Heart left ventricle (tissue), 16 donors: Measurements from ENCODE around the gene TRMT2A. TPM values are rescaled to one million over a fixed set of nuclear protein-coding genes. Genes with fewer than 3 reads are reported as not detected.

Source experiments
- ATAC-seq, 4 donors: fragments of 200-7000 bp; cut with Tn5 transposase; one replicate each; pipeline ENCODE4 v1.9.1; 2020 to 2022; ENCODE audit warnings: moderate library complexity in 4 of 4, mild to moderate bottlenecking in 3 of 4, moderate number of reproducible peaks in 1 of 4
- DNase-seq, 5 donors: peaks; one replicate each; pipeline ENCODE4 v3.0.0-alpha.2; 2020
- H3K27ac ChIP-seq, 12 donors: fragments of 200-600 bp; sonication (generic) in 4 of 12; one replicate each; pipeline versions ENCODE4 v1.5.0 to v1.8.0; 2016 to 2022; ENCODE audit warnings: mild to moderate bottlenecking in 2 of 12
- H3K27me3 ChIP-seq, 9 donors: fragments of 200-600 bp; sonication (generic) in 2 of 9; one replicate each; pipeline versions ENCODE4 v1.5.1 to v1.8.0; 2016 to 2022; ENCODE audit warnings: mild to moderate bottlenecking in 3 of 9
- H3K36me3 ChIP-seq, 9 donors: fragments of 200-600 bp; sonication (generic) in 2 of 9; one replicate each; pipeline versions ENCODE4 v1.5.0 to v1.8.0; 2018 to 2022; ENCODE audit warnings: mild to moderate bottlenecking in 2 of 9
- H3K4me1 ChIP-seq, 12 donors: fragments of 200-600 bp; sonication (generic) in 4 of 12; one replicate each; pipeline versions ENCODE4 v1.5.0 to v1.8.0; 2016 to 2022; ENCODE audit warnings: mild to moderate bottlenecking in 3 of 12
- H3K4me3 ChIP-seq, 12 donors: fragments of 200-600 bp; sonication (generic) in 4 of 12; one replicate each; pipeline versions ENCODE4 v1.5.0 to v1.8.0; 2017 to 2022; ENCODE audit warnings: mild to moderate bottlenecking in 9 of 12, moderate library complexity in 4 of 12
- H3K9me3 ChIP-seq, 12 donors: fragments of 200-600 bp; sonication (generic) in 4 of 12; one replicate each; pipeline versions ENCODE4 v1.5.0 to v1.8.0; 2016 to 2022; ENCODE audit warnings: mild to moderate bottlenecking in 1 of 12
- CTCF ChIP-seq, 12 donors: fragments of 200-600 bp; sonication (generic) in 4 of 12; IDR thresholded peaks; one replicate each; pipeline versions ENCODE4 v1.5.0 to v1.8.0; 2018 to 2022; ENCODE audit warnings: antibody characterized with exemption in 12 of 12, mild to moderate bottlenecking in 5 of 12
- POLR2A ChIP-seq, 2 donors: fragments of 450-650 bp; IDR thresholded peaks; one replicate each; pipeline ENCODE4 v1.6.1; 2017; ENCODE audit warnings: antibody characterized with exemption in 2 of 2, mild to moderate bottlenecking in 2 of 2, moderate library complexity in 2 of 2
- WGBS, 4 donors: extraction: QIAGEN DNeasy Blood & Tissue Kit in 2 of 4; methylation state at CpG; one replicate each; pipeline versions ENCODE4 v1.1.5 to v1.1.7; 2013 to 2018; 5-methylcytosine and 5-hydroxymethylcytosine counted together
- intact Hi-C, 10 donors: fragments of 100-400 bp; cut with DNase I; formaldehyde crosslinking; loops; one replicate each; pipeline versions ENCODE4 v1.11.1 to v1.14.2; 2022
- polyA plus RNA-seq, 2 donors: library from polyadenylated mRNA; stranded (reverse); fragments of 200-250 nt; gene quantifications; one replicate each; pipeline ENCODE4 v1.2.3, GENCODE V29; 2013
- total RNA-seq, 9 donors: library from RNA; depleted of rRNA in 2 of 9; stranded (reverse); fragments of >200 nt in 2 of 9; fragmentation: NEBNext Ultra II Directional in 3 of 9; extraction: Animal tissue kit (Norgen Biotek cat#: 25700) in 3 of 9; gene quantifications; one replicate each; pipeline versions ENCODE4 v1.1.0 to v1.2.4, GENCODE V29; 2016 to 2023
- donor health status: ischemic (EF 13 %, LVEDD 7.1; RV severe dilation, severe dysfunction).
- donor health status: healthy with polysubstance abuse.
- donor health status: DM: no; HTN: yes; CAD: no.
- donor health status: DM: no; HTN: no; CAD: no.
- donor health status: ischemic (EF 25% LVEDD 6.9; RV normal size, moderate dysfunction).
- donor health status: ischemic (EF 25% LVEDD 5.7; RV mildly dilated, moderate dysfunction).
- donor health status: healthy.
- donor health status: DM: yes; HTN: yes; CAD: no.
- donor health status: ischemic (EF 35%, LVEDD 5.7; RV mildly dilated, moderate dysfunction).
- donor health status: nonischemic (EF 11% LVEDD 7.7; RV severe dilation, severe dysfunction).
- donor health status: DM: yes; HTN: yes; CAD: no.
- donor health status: PGD.
- donor health status: ischemic (EF 29% LVEDD 5.4; RV normal size, mild dysfunction).
- donor health status: nonischemic (EF 23%, LVEDD 6.1; RV moderate dilation, normal function).

The TRMT2A gene
- total and polyA plus RNA-seq, 11 donors, result 15.8 to 31.3 (median 20.2) TPM

GRCh38 chr22:20094197-20094807 lies 22.7 kb downstream of the TRMT2A start:
- peak in 1 of 4 donors; percentile 3 for ATAC-seq
- H3K27ac ChIP-seq, result peak overlapping the region in 5 of 12 donors; percentile 43 to 73 (median 51)
- no peak overlapping the region for H3K4me3 ChIP-seq
- WGBS, 4 donors, result 92 to 93% (median 93%) methylated on average over 15 of the region's 15 CpGs
- no peaks in the 10 kb centered on the region for H3K27me3 ChIP-seq
- peak in 2 of 5 donors; percentile 11 to 13 for DNase-seq
- intact Hi-C loops, result loop anchor here in 1 of 10 donors (5.0 kb wide), 1 partner anchor 72 kb away; the partner anchor contains the start of gene TANGO2
- TF ChIP-seq POLR2A (IDR thresholded peaks at IDR 0.05) (no peak), CTCF (IDR thresholded peaks at IDR 0.05) (no peak)
- H3K4me1 ChIP-seq, result peaks cover 0 to 13% (median 3%) of the 10 kb centered on the region in 12 donors
- peaks cover 6 to 100% (median 100%) of the 10 kb centered on the region in 9 donors for H3K36me3 ChIP-seq
- H3K9me3 ChIP-seq, result peaks cover 0 to 11% (median 0%) of the 10 kb centered on the region in 12 donors

- 67 to 86% (median 77%) methylated on average over 13 of the region's 13 CpGs for WGBS, 4 donors
- Histone ChIP-seq H3K27me3 (no peaks in the 10 kb centered on the region), H3K4me3 (no peak overlapping the region), H3K27ac (peak overlapping the region in 10 of 12 donors; percentile 9 to 73 (median 46)), H3K9me3 (peaks cover 0 to 11% (median 0%) of the 10 kb centered on the region in 12 donors), H3K36me3 (peaks cover 6 to 100% (median 100%) of the 10 kb centered on the region in 9 donors), H3K4me1 (peaks cover 0 to 13% (median 3%) of the 10 kb centered on the region in 12 donors)
- ATAC-seq (peak; percentile 98 to 99 (median 99)), DNase-seq (peak in 4 of 5 donors; percentile 73 to 89 (median 82))
- TF ChIP-seq CTCF (IDR thresholded peaks at IDR 0.05) (no peak), POLR2A (IDR thresholded peaks at IDR 0.05) (no peak)
- intact Hi-C loops, result loop anchor here in 1 of 10 donors (5.0 kb wide), 1 partner anchor 71 kb away; the partner anchor contains the start of gene TANGO2
These were observed 23.4 kb downstream of the TRMT2A start for GRCh38 chr22:20093418-20094196.

GRCh38 chr22:20092477-20092854 lies 24.6 kb downstream of the TRMT2A start:
- Histone ChIP-seq H3K9me3 (peaks cover 0 to 11% (median 0%) of the 10 kb centered on the region in 12 donors), H3K36me3 (peaks cover 6 to 100% (median 100%) of the 10 kb centered on the region in 9 donors), H3K27me3 (no peaks in the 10 kb centered on the region), H3K4me1 (peaks cover 0 to 13% (median 3%) of the 10 kb centered on the region in 12 donors), H3K4me3 (no peak overlapping the region), H3K27ac (peak overlapping the region in 2 of 12 donors; percentile 9 to 73)
- WGBS, 4 donors, result 91 to 94% (median 93%) methylated on average over 11 of the region's 11 CpGs
- ATAC-seq (no peak), DNase-seq (peak in 2 of 5 donors; percentile 15 to 17)
- TF ChIP-seq POLR2A (IDR thresholded peaks at IDR 0.05) (no peak), CTCF (IDR thresholded peaks at IDR 0.05) (no peak)
- intact Hi-C loops, result loop anchor here in 1 of 10 donors (5.0 kb wide), 1 partner anchor 70 kb away; the partner anchor contains the start of gene TANGO2
